H4 (cell line): ENCODE data around the gene STATH. TPM values are rescaled to one million over a fixed set of nuclear protein-coding genes. Genes with fewer than 3 reads are reported as not detected.

Source experiments
- total RNA-seq: library from RNA; depleted of rRNA; stranded (reverse); fragments of >200 nt; shearing (Covaris generic); gene quantifications from 2 replicates; pipeline ENCODE4 v1.2.3, GENCODE V29; 2014; rRNA removed

The STATH gene
- total RNA-seq, 1 experiment from 2014 or later = 0.29 TPM

Other genes starting within 250 kb of the STATH start
- gene SULT1B1, start 235.3 kb upstream of the STATH start, total RNA-seq = 0.70 and 1.8 TPM in 2 replicates
- 1.6 and 3.1 TPM in 2 replicates for gene SULT1E1, start 135.8 kb upstream of the STATH start, total RNA-seq
- not detected in 2 replicates for gene CSN1S1, start 64.9 kb upstream of the STATH start, total RNA-seq
- gene CSN2, start 30.2 kb upstream of the STATH start, total RNA-seq = not detected in 2 replicates
- not detected in 2 replicates for gene HTN3, start 32.5 kb downstream of the STATH start, total RNA-seq
- gene HTN1, start 54.5 kb downstream of the STATH start, total RNA-seq = not detected in 2 replicates
- gene PRR27, start 158.3 kb downstream of the STATH start, total RNA-seq = not detected in 2 replicates
- 2.4 TPM in 1 of 2 replicates, not detected in the other for gene ODAM, start 199.8 kb downstream of the STATH start, total RNA-seq
- 0.45 and 3.6 TPM in 2 replicates for gene FDCSP, start 230.2 kb downstream of the STATH start, total RNA-seq
- not detected in 2 replicates for gene CSN3, start 246.6 kb downstream of the STATH start, total RNA-seq